Measurements from ENCODE around the gene MEOX2. TPM values are rescaled to one million over a fixed set of nuclear protein-coding genes. Genes with fewer than 3 reads are reported as not detected.

The MEOX2 gene
- polyA plus RNA-seq, 1 donor from 2014 or later, result not detected

- Histone ChIP-seq H2AFZ (ENCODE audit: low read depth, low read length) (no peak overlapping the region), H3K9me3 (ENCODE audit: low read length) (no peaks in the 10 kb centered on the region), H3K79me2 (replicated peaks; ENCODE audit: insufficient read depth, low read length) (no peaks in the 10 kb centered on the region), H4K20me1 (ENCODE audit: insufficient read depth) (no peaks in the 10 kb centered on the region), H3K36me3 (ENCODE audit: insufficient read depth, low read length) (no peaks in the 10 kb centered on the region), H3K4me2 (ENCODE audit: low read length) (no peak overlapping the region), H3K9me2 (ENCODE audit: insufficient read depth, low read length) (no peaks in the 10 kb centered on the region), H3K4me3 (ENCODE audit: low read length) (no peak overlapping the region), H3K27ac (ENCODE audit: low read length) (no peak overlapping the region), H3K9ac (ENCODE audit: low read length) (no peak overlapping the region), H3K27me3 (ENCODE audit: insufficient read depth, low read depth, low read length) (no peaks in the 10 kb centered on the region), H3F3A (ENCODE audit: insufficient read depth, low read length, poor library complexity, severe bottlenecking) (no peaks in the 10 kb centered on the region)
- no peak for TF ChIP-seq EZH2 (IDR thresholded peaks at IDR 0.05; ENCODE audit: borderline replicate concordance, insufficient read depth, low read length, poor library complexity, severe bottlenecking)
- no peak for TF ChIP-seq EP300 (conservative IDR thresholded peaks at IDR 0.05; ENCODE audit: poor library complexity, severe bottlenecking)
- TF ChIP-seq CTCF (IDR thresholded peaks at IDR 0.05; ENCODE audit: poor library complexity, severe bottlenecking), result no peak
- no peak for TF ChIP-seq SMC3 (conservative IDR thresholded peaks at IDR 0.05; ENCODE audit: poor library complexity)
- TF ChIP-seq MXI1 (conservative IDR thresholded peaks at IDR 0.05; ENCODE audit: poor library complexity, severe bottlenecking), result no peak
- TF ChIP-seq RAD21 (conservative IDR thresholded peaks at IDR 0.05), result no peak
- TF ChIP-seq REST (IDR thresholded peaks at IDR 0.05; ENCODE audit: borderline replicate concordance), result no peak
- TF ChIP-seq TAF1 (IDR thresholded peaks at IDR 0.05; ENCODE audit: low read depth), result no peak
- no peak for TF ChIP-seq POLR2AphosphoS5 (IDR thresholded peaks at IDR 0.05)
Observed at GRCh38 chr7:15609287-15609686, 77.2 kb downstream of the MEOX2 start.

- TF ChIP-seq RAD21 (conservative IDR thresholded peaks at IDR 0.05), result no peak
- TF ChIP-seq EP300 (conservative IDR thresholded peaks at IDR 0.05; ENCODE audit: poor library complexity, severe bottlenecking), result no peak
- TF ChIP-seq POLR2AphosphoS5 (IDR thresholded peaks at IDR 0.05), result no peak
- TF ChIP-seq REST (IDR thresholded peaks at IDR 0.05; ENCODE audit: borderline replicate concordance), result no peak
- no peak for TF ChIP-seq CTCF (IDR thresholded peaks at IDR 0.05; ENCODE audit: poor library complexity, severe bottlenecking)
- TF ChIP-seq MXI1 (conservative IDR thresholded peaks at IDR 0.05; ENCODE audit: poor library complexity, severe bottlenecking), result no peak
- no peak for TF ChIP-seq SMC3 (conservative IDR thresholded peaks at IDR 0.05; ENCODE audit: poor library complexity)
- TF ChIP-seq TAF1 (IDR thresholded peaks at IDR 0.05; ENCODE audit: low read depth), result no peak
- no peak for TF ChIP-seq EZH2 (IDR thresholded peaks at IDR 0.05; ENCODE audit: borderline replicate concordance, insufficient read depth, low read length, poor library complexity, severe bottlenecking)
- Histone ChIP-seq H4K20me1 (ENCODE audit: insufficient read depth) (no peaks in the 10 kb centered on the region), H3K27ac (ENCODE audit: low read length) (no peak overlapping the region), H3K79me2 (replicated peaks; ENCODE audit: insufficient read depth, low read length) (no peaks in the 10 kb centered on the region), H3K9ac (ENCODE audit: low read length) (no peak overlapping the region), H3K27me3 (ENCODE audit: insufficient read depth, low read depth, low read length) (no peaks in the 10 kb centered on the region), H3K4me3 (ENCODE audit: low read length) (no peak overlapping the region), H3K9me3 (ENCODE audit: low read length) (no peaks in the 10 kb centered on the region), H3K9me2 (ENCODE audit: insufficient read depth, low read length) (no peaks in the 10 kb centered on the region), H3K4me2 (ENCODE audit: low read length) (no peak overlapping the region), H3K36me3 (ENCODE audit: insufficient read depth, low read length) (no peaks in the 10 kb centered on the region), H3F3A (ENCODE audit: insufficient read depth, low read length, poor library complexity, severe bottlenecking) (no peaks in the 10 kb centered on the region), H2AFZ (ENCODE audit: low read depth, low read length) (no peak overlapping the region)
Observed at GRCh38 chr7:15607529-15608210, 78.8 kb downstream of the MEOX2 start.

Measured in neural cell (in vitro differentiated cells).